ENCODE results near the gene SPPL3.

GRCh38 chr12:120740871-120741270 lies 163.3 kb downstream of the SPPL3 start:
- TF ChIP-seq REST (tag by site-specific recombination; IDR thresholded peaks at IDR 0.05) (no peak), ZNF561 (tag by site-specific recombination; IDR thresholded peaks at IDR 0.05; ENCODE audit: borderline replicate concordance) (no peak), ZNF560 (tag by site-specific recombination; IDR thresholded peaks at IDR 0.05; ENCODE audit: borderline replicate concordance) (no peak), ZBTB49 (tag by site-specific recombination; IDR thresholded peaks at IDR 0.05; ENCODE audit: low read depth) (no peak), CTCF (tag by site-specific recombination; IDR thresholded peaks at IDR 0.05) (no peak), ZNF239 (tag by site-specific recombination; IDR thresholded peaks at IDR 0.05) (no peak), SP2 (tag by site-specific recombination; IDR thresholded peaks at IDR 0.05) (no peak)

All from HEK293 (cell line).